DLD1 (cell line): ENCODE measurements around the gene CST7.
"Not testable (repeated sequence)": the region's sequence is repeated elsewhere in the genome, so short reads cannot be mapped to it uniquely, and the experiment has no call there.

Source experiments
- in situ Hi-C: cut with HindIII; loops from 2 replicates; pipeline ENCODE4 v1.10.0; 2017; ENCODE audit warnings: low sequenced_read_pairs

Gene CST7

GRCh38 chr20:24929867-24930723, 19.0 kb upstream of the CST7 start:
- in situ Hi-C loops, result not testable (repeated sequence)

- in situ Hi-C loops, result not testable (repeated sequence)
Measured at GRCh38 chr20:24930724-24931688, 18.1 kb upstream of the CST7 start.

GRCh38 chr20:24931893-24932292, 17.2 kb upstream of the CST7 start:
- in situ Hi-C loops, result not testable (repeated sequence)

- in situ Hi-C loops, result no loop called here
Measured at GRCh38 chr20:24933266-24933908, 15.7 kb upstream of the CST7 start.

GRCh38 chr20:24934101-24934661, 14.9 kb upstream of the CST7 start:
- in situ Hi-C loops, result no loop called here

- in situ Hi-C loops, result no loop called here
Measured at GRCh38 chr20:24934716-24935115, 14.4 kb upstream of the CST7 start.

- in situ Hi-C loops, result no loop called here
Measured at GRCh38 chr20:24935140-24935539, 13.9 kb upstream of the CST7 start.

- in situ Hi-C loops, result no loop called here
Measured at GRCh38 chr20:24935766-24936525, 13.1 kb upstream of the CST7 start.

GRCh38 chr20:24936526-24937407, 12.3 kb upstream of the CST7 start:
- in situ Hi-C loops, result no loop called here

- in situ Hi-C loops, result no loop called here
Measured at GRCh38 chr20:24937579-24937978, 11.5 kb upstream of the CST7 start.

- in situ Hi-C loops, result no loop called here
Measured at GRCh38 chr20:24938498-24938897, 10.6 kb upstream of the CST7 start.

- in situ Hi-C loops, result no loop called here
Measured at GRCh38 chr20:24939036-24939435, 10.0 kb upstream of the CST7 start.

GRCh38 chr20:24942679-24943078, 6.4 kb upstream of the CST7 start:
- in situ Hi-C loops, result no loop called here

GRCh38 chr20:24943196-24943595, 5.9 kb upstream of the CST7 start:
- in situ Hi-C loops, result no loop called here

- in situ Hi-C loops, result no loop called here
Measured at GRCh38 chr20:24943731-24944130, 5.3 kb upstream of the CST7 start.

GRCh38 chr20:24946376-24946775, 2.7 kb upstream of the CST7 start:
- in situ Hi-C loops, result not testable (repeated sequence)

GRCh38 chr20:24948396-24948938, 602 bp upstream of the CST7 start:
- in situ Hi-C loops, result not testable (repeated sequence)

GRCh38 chr20:24949756-24950127, 673 bp downstream of the CST7 start:
- in situ Hi-C loops, result no loop called here
